CD14-positive monocyte (primary cell): Measurements from ENCODE around the gene AFAP1L1. TPM values are rescaled to one million over a fixed set of nuclear protein-coding genes. Genes with fewer than 3 reads are reported as not detected.

Source experiments
- DNase-seq, 3 donors: peaks; one replicate each; pipeline ENCODE4 v3.0.0-alpha.2; 2011 to 2022
- H2AFZ ChIP-seq: 2 replicates; pipeline ENCODE4 v1.6.0; 2012; ENCODE audit warnings: mild to moderate bottlenecking, low read depth, low read length, inconsistent platforms; ENCODE audit not compliant: insufficient read depth, poor library complexity, severe bottlenecking
- H3K27ac ChIP-seq, 2 donors: 1 replicate in 1 of 2; 2 replicates in 1 of 2; pipeline ENCODE4 v1.5.1; 2012 to 2013; ENCODE audit warnings: low read length in 2 of 2, control low read depth in 1 of 2, inconsistent platforms in 1 of 2, low read depth in 1 of 2, mild to moderate bottlenecking in 1 of 2
- H3K27me3 ChIP-seq, 2 donors: one replicate each; pipeline versions ENCODE4 v1.6.0 to v1.6.1; 2011 to 2013; ENCODE audit warnings: low read length in 2 of 2; ENCODE audit not compliant: control insufficient read depth in 2 of 2, insufficient read depth in 2 of 2
- H3K36me3 ChIP-seq, 2 donors: replicated peaks in 1 of 2; 1 replicate in 1 of 2; 2 replicates in 1 of 2; pipeline versions ENCODE4 v1.5.1 to v1.6.1; 2012 to 2013; ENCODE audit warnings: low read length in 2 of 2, control low read depth in 1 of 2, inconsistent platforms in 1 of 2, mild to moderate bottlenecking in 1 of 2; ENCODE audit not compliant: insufficient read depth in 2 of 2, control insufficient read depth in 1 of 2
- H3K4me1 ChIP-seq, 2 donors: 1 replicate in 1 of 2; 2 replicates in 1 of 2; pipeline versions ENCODE4 v1.5.1 to v1.6.1; 2012 to 2013; ENCODE audit warnings: low read length in 2 of 2, control low read depth in 1 of 2, inconsistent platforms in 1 of 2, mild to moderate bottlenecking in 1 of 2, moderate library complexity in 1 of 2; ENCODE audit not compliant: insufficient read depth in 2 of 2, control insufficient read depth in 1 of 2
- H3K4me2 ChIP-seq: replicated peaks from 2 replicates; pipeline ENCODE3; 2012; ENCODE audit warnings: low read length, moderate library complexity, mild to moderate bottlenecking; ENCODE audit not compliant: poor library complexity, severe bottlenecking; ENCODE audit errors: extremely low read depth
- H3K4me3 ChIP-seq, 3 experiments: fragments of 200-600 bp in 1 of 3; sonication (generic) in 1 of 3; replicated peaks in 1 of 3; 1 replicate in 2 of 3; 2 replicates in 1 of 3; pipeline ENCODE4 v1.5.1; 2011 to 2013; ENCODE audit warnings: low read length in 3 of 3, mild to moderate bottlenecking in 3 of 3, control low read depth in 2 of 3, low read depth in 2 of 3, inconsistent platforms in 1 of 3, moderate library complexity in 1 of 3
- H3K79me2 ChIP-seq: 2 replicates; pipeline ENCODE4 v1.6.0; 2012; ENCODE audit warnings: mild to moderate bottlenecking, control low read depth, inconsistent platforms, low read length, moderate library complexity; ENCODE audit not compliant: insufficient read depth
- H3K9ac ChIP-seq: 2 replicates; pipeline ENCODE4 v1.6.0; 2017; ENCODE audit warnings: low read length, mild to moderate bottlenecking; ENCODE audit not compliant: insufficient read depth, poor library complexity, severe bottlenecking
- H3K9me3 ChIP-seq, 2 donors: replicated peaks in 1 of 2; 1 replicate in 1 of 2; 2 replicates in 1 of 2; pipeline versions ENCODE4 v1.5.1 to v1.6.1; 2012 to 2013; ENCODE audit warnings: low read length in 2 of 2, control low read depth in 1 of 2; ENCODE audit not compliant: control insufficient read depth in 1 of 2, insufficient read depth in 1 of 2
- H4K20me1 ChIP-seq: 2 replicates; pipeline ENCODE4 v1.6.0; 2012; ENCODE audit warnings: mild to moderate bottlenecking, low read length, control low read depth, moderate library complexity; ENCODE audit not compliant: insufficient read depth
- H3K27ac Mint-ChIP-seq, 7 donors: one replicate each; pipeline ENCODE4 v1.8.0; 2020; ENCODE audit warnings: mild to moderate bottlenecking in 7 of 7, mixed read lengths in 7 of 7, moderate library complexity in 6 of 7, inconsistent platforms in 2 of 7
- H3K27me3 Mint-ChIP-seq, 3 donors: one replicate each; pipeline ENCODE4 v1.8.0; 2021 to 2022; ENCODE audit warnings: low read depth in 3 of 3, mild to moderate bottlenecking in 3 of 3, mixed read lengths in 3 of 3, moderate library complexity in 3 of 3, inconsistent platforms in 1 of 3
- H3K36me3 Mint-ChIP-seq, 2 donors: one replicate each; pipeline ENCODE4 v1.8.0; 2020; ENCODE audit warnings: mixed read lengths in 2 of 2, inconsistent platforms in 1 of 2, mild to moderate bottlenecking in 1 of 2
- H3K4me1 Mint-ChIP-seq: one replicate; pipeline ENCODE4 v1.8.0; 2020; ENCODE audit warnings: mild to moderate bottlenecking, mixed read lengths
- H3K4me3 Mint-ChIP-seq, 2 donors: one replicate each; pipeline ENCODE4 v1.8.0; 2020; ENCODE audit warnings: mild to moderate bottlenecking in 2 of 2, mixed read lengths in 2 of 2, moderate library complexity in 1 of 2
- H3K9me3 Mint-ChIP-seq, 7 donors: one replicate each; pipeline ENCODE4 v1.8.0; 2020 to 2022; ENCODE audit warnings: mixed read lengths in 7 of 7, mild to moderate bottlenecking in 6 of 7, moderate library complexity in 6 of 7, inconsistent platforms in 2 of 7
- CTCF ChIP-seq: fragments of 200-600 bp; IDR thresholded peaks from one replicate; pipeline ENCODE4 v1.8.0; 2022; ENCODE audit warnings: antibody characterized with exemption, mild to moderate bottlenecking
- whole genome bisulfite sequencing: methylation state at CpG from one replicate; pipeline ENCODE4 v1.1.5; 2013; ENCODE audit warnings: missing lambda C conversion rate; ENCODE audit not compliant: insufficient coverage; 5-methylcytosine and 5-hydroxymethylcytosine counted together
- intact Hi-C, 2 donors: fragments of 100-400 bp; cut with micrococcal nuclease; formaldehyde crosslinking; loops; one replicate each; pipeline versions ENCODE4 v1.15.0 to v1.15.1; 2023
- polyA plus RNA-seq, 3 donors: library from polyadenylated mRNA; depleted of rRNA in 1 of 3; unstranded in 2 of 3; stranded (reverse) in 1 of 3; fragments of 300-500 nt in 2 of 3; fragments of >200 nt in 1 of 3; fragmentation: Illumina TruSeq in 2 of 3; gene quantifications; 1 replicate in 2 of 3; 2 replicates in 1 of 3; pipeline ENCODE4 v1.2.3, GENCODE V29; 2012 to 2021

Gene AFAP1L1
- polyA plus RNA-seq, 3 donors: not detected

GRCh38 chr5:149256451-149256850 is 15.2 kb upstream of the AFAP1L1 start:
- H3K4me1 ChIP-seq: peaks cover 4 to 8% of the 10 kb centered on the region in 2 donors
- no peak overlapping the region for H2AFZ ChIP-seq
- H3K27ac ChIP-seq: no peak overlapping the region
- no peaks in the 10 kb centered on the region for H4K20me1 ChIP-seq
- no peak overlapping the region for H3K4me3 ChIP-seq
- H3K79me2 ChIP-seq: no peaks in the 10 kb centered on the region
- no peak for TF ChIP-seq CTCF
- peaks cover 5 to 7% (median 6%) of the 10 kb centered on the region in 3 donors for H3K27me3 Mint-ChIP-seq
- no peaks in the 10 kb centered on the region for H3K36me3 ChIP-seq
- no peak overlapping the region for H3K4me2 ChIP-seq
- H3K36me3 Mint-ChIP-seq: no peaks in the 10 kb centered on the region
- no peak overlapping the region for H3K27ac Mint-ChIP-seq
- peaks cover 9% of the 10 kb centered on the region for H3K4me1 Mint-ChIP-seq
- no peak for DNase-seq
- H3K27me3 ChIP-seq: no peaks in the 10 kb centered on the region
- H3K4me3 Mint-ChIP-seq: no peak overlapping the region
- intact Hi-C loops: no loop called here
- no peak overlapping the region for H3K9ac ChIP-seq
- H3K9me3 ChIP-seq: no peaks in the 10 kb centered on the region
- peaks cover 0 to 7% (median 0%) of the 10 kb centered on the region in 7 donors for H3K9me3 Mint-ChIP-seq

- H3K4me3 ChIP-seq: no peak overlapping the region
These were observed 14.5 kb upstream of the AFAP1L1 start for GRCh38 chr5:149257131-149257530.

More at GRCh38 chr5:149257131-149257530, 14.5 kb upstream of the AFAP1L1 start:
- Histone ChIP-seq H2AFZ (no peak overlapping the region), H3K36me3 (no peaks in the 10 kb centered on the region), H3K4me2 (no peak overlapping the region), H3K9me3 (no peaks in the 10 kb centered on the region), H4K20me1 (no peaks in the 10 kb centered on the region), H3K79me2 (no peaks in the 10 kb centered on the region), H3K27ac (no peak overlapping the region), H3K4me1 (peaks cover 7 to 12% of the 10 kb centered on the region in 2 donors), H3K27me3 (no peaks in the 10 kb centered on the region), H3K9ac (no peak overlapping the region)
- H3K4me3 Mint-ChIP-seq: no peak overlapping the region
- DNase-seq: no peak
- H3K9me3 Mint-ChIP-seq: peaks cover 0 to 7% (median 0%) of the 10 kb centered on the region in 7 donors
- TF ChIP-seq CTCF: no peak
- no peaks in the 10 kb centered on the region for H3K36me3 Mint-ChIP-seq
- H3K27me3 Mint-ChIP-seq: peaks cover 4 to 6% (median 6%) of the 10 kb centered on the region in 3 donors
- intact Hi-C loops: no loop called here
- no CpG with 5 or more reads among the region's 1 CpG for WGBS
- H3K27ac Mint-ChIP-seq: no peak overlapping the region
- peaks cover 14% of the 10 kb centered on the region for H3K4me1 Mint-ChIP-seq
